Measurements from ENCODE around the gene CLCF1.

DNA sequence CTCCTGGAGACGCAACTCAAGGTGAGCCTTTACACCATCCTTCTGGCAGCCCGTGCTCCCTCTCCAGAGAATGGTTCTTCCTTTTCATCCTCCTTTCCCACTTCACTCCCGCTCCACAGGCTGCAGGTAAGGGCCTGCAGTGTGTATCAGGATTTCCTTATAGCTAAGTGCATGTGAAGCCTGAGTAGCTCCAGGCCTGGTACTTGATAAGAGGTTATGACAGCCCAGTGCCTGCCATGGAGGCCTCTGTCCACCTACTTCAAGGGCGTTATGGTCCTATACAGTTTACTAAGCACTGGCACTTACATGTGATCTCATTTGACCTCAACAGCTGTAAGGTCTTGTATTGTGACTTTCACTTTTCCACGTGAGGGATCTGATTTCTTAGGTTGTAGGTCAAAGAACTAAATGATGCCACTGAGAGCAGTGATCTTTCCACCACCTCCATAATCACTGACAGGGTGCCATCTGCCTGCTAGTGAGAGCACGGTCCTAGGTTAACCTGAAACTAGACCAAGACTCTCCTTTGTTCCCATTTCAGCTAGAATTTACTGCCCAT is 52.0 kb downstream of the CLCF1 start:
- TF ChIP-seq POLR2A (IDR thresholded peaks at IDR 0.05; ENCODE audit: low read depth, low read length) (no peak), CTCF (IDR thresholded peaks at IDR 0.05; ENCODE audit: extremely low read depth in 1 of 2, insufficient read depth in 1 of 2, low read depth in 1 of 2, low read length in 2 of 2) (no peak), EZH2 (IDR thresholded peaks at IDR 0.05; ENCODE audit: borderline replicate concordance, low read depth, low read length, severe bottlenecking) (no peak), FOS (IDR thresholded peaks at IDR 0.05; ENCODE audit: borderline replicate concordance, insufficient read depth, low read length) (no peak), POLR2AphosphoS5 (IDR thresholded peaks at IDR 0.05; ENCODE audit: insufficient read depth, low read depth, low read length) (no peak)
- TF ChIP-seq, protein P1, sequence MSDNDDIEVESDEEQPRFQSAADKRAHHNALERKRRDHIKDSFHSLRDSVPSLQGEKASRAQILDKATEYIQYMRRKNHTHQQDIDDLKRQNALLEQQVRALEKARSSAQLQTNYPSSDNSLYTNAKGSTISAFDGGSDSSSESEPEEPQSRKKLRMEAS (IDR thresholded peaks at IDR 0.05; ENCODE audit: insufficient read depth, insufficient read length), result no peak

All from endothelial cell of umbilical vein (primary cell).